Superior temporal gyrus (tissue), 1 donor: ENCODE measurements around the gene KLHL3.
A peak's percentile ranks its signal among the peaks of the same experiment; 100 is the strongest.

Source experiments
- DNase-seq: peaks from one replicate; pipeline ENCODE4 v3.0.0-alpha.2; 2016; ENCODE audit errors: extremely low spot score

KLHL3 gene

GRCh38 chr5:137743031-137743640, 7.2 kb upstream of the KLHL3 start:
- peak; percentile 83 for DNase-seq

GRCh38 chr5:137741718-137742117, 5.8 kb upstream of the KLHL3 start:
- no peak for DNase-seq

DNA sequence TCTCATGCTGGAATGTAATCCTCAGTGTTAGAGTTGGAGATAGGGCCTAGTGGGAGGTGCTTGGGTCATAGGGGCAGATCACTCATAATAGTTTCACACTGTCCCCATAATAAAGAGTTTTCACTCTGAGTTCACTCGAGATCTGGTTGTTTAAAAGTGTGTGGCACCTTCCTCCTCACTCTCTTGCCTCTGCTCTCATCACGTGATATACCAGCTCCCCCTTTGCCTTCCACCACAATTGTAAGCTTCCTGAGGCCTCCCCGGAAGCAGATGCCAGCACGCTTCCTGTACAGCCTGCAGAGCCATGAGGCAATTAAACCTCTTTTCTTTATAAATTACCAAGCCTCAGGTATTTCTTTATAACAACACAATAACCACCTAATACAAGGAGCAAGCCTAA, 3.8 kb upstream of the KLHL3 start:
- no peak for DNase-seq

DNA sequence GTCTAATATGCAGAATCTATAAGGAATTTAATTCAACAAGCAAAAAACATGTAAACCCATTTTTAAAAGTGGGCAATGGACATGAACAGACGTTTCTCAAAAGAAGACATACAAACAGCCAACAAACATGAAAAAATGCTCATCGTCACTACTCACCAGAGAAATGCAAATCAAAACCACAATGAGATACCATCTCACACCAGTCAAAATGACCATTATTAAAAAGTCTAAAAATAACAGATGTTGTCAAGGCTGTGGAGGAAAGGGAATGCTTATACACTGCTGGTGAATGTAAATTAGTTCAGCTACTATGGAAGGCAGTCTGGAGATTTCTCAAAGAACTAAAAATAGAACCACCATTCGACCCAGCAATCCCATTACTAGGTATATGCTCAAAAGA, 3.1 kb upstream of the KLHL3 start:
- no peak for DNase-seq

GRCh38 chr5:137737349-137738131, 1.7 kb upstream of the KLHL3 start:
- no peak for DNase-seq

GRCh38 chr5:137736496-137736895, 607 bp upstream of the KLHL3 start:
- DNase-seq, result no peak

- peak; percentile 36 for DNase-seq
These were observed 831 bp downstream of the KLHL3 start for GRCh38 chr5:137734962-137735554.

GRCh38 chr5:137734331-137734730, 1.6 kb downstream of the KLHL3 start:
- DNase-seq, result no peak

DNA sequence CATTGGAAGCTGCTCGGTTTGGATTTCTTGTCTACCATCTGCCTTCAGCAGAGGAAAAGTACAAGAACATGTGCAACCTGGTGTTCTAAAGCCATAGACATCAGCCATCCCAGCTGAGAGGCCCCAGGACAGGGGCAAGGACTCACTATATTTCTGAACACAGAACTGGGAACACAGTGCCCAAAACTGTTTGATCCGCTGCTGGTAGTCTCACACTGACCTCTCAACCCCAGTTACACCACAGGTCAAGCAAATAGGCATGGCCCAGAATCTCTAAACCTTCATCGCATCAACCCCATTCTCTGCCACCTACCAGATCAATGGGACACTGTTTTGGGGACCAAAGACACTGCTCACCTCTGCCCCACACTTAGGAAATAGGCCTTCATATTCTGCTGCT, 2.0 kb downstream of the KLHL3 start:
- no peak for DNase-seq

DNA sequence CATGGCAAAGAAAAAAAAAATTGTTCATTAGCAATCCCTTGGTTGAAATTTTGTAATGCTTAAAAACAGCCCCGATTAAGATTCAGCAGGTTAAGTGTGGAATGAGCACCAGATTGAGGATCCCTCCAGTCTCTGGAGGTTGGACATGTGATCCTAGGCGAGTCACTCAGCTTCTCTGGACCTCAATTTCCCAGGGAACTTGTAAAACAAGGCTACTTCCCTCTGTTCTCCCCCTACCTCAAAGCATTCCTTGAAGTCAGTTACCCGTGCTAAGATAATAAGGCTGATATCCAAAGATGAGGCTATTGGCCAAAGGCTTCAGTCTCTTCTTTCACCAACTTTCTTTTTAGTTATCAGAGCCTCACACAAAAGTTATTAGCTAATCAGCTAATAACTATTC, 2.9 kb downstream of the KLHL3 start:
- DNase-seq, result no peak

DNA sequence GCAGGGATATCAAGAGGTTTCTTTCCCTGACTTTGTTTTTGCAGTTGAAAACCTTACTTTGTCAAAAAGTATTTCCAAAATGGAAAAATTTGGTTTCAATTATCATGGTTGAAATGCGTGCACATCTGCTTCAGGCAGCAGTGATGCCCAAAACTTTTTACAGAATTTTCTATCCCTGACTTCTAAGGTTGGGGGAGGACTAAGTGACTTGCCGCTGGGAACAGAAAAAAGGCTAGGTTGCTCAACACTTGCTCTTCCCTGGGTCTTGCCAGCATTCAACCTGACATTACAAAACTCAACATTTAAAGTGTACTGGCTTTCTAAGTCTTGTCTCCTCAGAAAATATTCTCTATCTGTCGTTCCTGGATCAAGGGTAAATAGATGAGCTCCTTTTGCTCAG, 4.7 kb downstream of the KLHL3 start:
- no peak for DNase-seq

- no peak for DNase-seq
These were observed 5.6 kb downstream of the KLHL3 start for GRCh38 chr5:137730336-137730735.

DNA sequence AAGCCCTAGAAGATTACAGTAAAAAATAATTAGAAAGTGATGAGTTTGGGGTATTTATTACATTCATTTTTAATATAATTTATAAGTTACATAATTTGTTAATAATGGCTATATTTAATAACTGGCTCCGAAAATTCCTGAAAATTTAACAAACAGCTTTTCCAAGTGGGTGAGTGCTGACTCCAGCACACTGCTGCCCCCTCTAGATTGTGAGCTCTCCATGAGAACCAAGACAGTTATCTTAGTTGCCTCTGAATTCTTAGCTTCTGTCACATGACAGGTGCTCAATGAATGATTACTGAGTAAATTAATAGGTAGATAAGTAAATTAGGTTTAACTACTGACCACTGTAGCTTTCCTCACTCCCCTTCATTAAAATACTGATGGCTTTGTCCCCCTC, 7.8 kb downstream of the KLHL3 start:
- DNase-seq, result no peak

- no peak for DNase-seq
These were observed 8.3 kb downstream of the KLHL3 start for GRCh38 chr5:137727623-137728022.

DNA sequence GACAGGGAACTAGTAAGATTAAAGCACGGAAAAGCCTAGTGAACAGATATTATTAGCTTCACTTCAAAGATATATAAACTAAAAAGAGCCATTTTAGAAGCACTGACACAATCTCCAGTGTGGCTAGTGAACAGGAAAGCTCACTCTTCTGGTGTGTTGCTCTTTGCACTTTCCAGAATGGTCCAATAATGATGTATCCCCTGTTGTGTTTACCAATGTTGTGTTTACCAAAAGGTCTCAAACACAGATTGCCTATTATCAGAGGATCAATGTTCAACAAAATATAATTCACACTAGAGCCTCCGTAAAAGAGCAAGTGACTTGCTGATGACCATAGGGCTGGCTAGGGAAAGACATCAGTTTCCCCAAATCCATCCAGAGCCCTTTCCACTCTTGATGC, 11.6 kb downstream of the KLHL3 start:
- no peak for DNase-seq

GRCh38 chr5:137718611-137719010, 17.3 kb downstream of the KLHL3 start:
- DNase-seq, result no peak

- DNase-seq, result no peak
These were observed 19.6 kb downstream of the KLHL3 start for GRCh38 chr5:137716337-137716736.

DNA sequence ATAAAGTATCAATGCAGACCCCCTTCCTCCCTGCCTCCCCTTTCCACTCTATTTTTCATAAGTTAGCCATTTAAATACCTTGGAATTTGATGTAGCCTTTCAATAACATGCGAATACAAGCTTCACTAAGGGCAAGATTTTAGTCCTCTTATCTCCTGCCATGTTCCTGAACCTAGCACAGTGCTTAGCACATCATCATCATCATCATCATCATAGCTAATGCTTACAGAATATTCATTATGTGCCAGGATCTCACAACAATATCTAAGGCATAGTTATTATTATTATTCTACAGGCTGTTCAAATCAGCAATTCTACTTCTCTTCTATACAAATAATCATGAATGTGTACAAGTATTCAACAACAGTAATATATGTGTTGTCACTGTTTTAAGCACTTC, 20.4 kb downstream of the KLHL3 start:
- no peak for DNase-seq

DNA sequence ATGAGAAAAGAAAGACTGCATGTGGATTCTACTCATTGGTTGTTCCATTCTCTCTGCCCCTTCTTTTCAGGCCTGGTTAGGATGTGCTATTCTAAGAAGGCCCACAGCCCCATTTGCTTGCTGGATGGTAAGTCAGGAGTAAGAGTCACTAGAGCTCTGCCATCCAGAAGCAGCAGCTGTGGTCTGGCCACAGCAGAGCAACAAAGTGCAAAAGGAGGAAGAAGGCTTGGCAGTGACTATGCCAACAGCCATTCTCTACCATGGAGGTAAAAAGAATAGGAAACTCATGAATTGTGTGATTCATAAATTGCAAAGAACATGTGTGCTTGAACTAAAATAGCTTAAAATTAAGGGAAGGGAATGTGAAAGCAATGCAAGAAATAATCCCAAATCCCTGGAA, 20.9 kb downstream of the KLHL3 start:
- DNase-seq, result no peak

DNA sequence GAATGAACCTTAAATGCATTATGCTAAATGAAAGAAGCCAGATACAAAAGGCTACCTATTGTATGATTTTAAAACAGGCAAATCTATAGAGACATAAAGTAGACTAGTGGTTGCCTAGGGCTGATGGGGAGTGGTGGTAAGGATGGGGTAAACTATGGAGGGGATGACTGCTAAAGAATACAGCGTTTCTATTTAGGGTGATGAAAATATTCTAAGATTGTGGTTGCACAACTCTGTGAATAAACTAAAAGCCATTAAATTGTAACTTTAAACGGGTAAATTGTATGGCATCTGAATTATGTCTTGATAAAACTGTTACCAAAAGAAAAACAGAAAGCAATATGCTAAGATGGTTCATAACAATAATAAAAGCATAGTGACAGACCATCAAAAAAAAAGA, 21.4 kb downstream of the KLHL3 start:
- no peak for DNase-seq

DNA sequence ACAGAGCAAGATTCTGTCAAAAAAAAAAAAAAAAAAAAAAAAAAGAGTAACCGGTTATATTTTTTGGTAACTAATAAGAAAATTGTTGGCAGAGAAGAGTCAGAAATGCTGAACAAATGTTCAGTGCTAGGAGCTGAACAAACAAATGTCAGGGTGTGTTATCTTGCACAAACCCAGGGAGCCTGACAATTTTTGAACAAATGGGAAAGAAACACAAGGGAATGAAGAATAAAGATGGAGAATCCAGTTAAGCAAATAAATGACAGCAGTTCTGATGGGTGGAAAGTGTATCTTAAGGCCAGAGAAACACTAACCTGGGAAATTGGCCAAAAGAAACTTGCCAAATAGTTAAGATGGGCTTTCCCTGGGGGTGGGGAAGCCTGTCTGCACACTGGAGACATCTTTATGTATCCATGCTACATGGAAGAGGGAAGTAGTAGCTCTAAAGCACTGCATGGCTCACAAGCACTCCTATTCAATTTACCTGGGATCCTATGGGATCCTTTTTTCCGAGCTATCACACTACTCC, 23.7 kb downstream of the KLHL3 start:
- DNase-seq, result no peak

DNA sequence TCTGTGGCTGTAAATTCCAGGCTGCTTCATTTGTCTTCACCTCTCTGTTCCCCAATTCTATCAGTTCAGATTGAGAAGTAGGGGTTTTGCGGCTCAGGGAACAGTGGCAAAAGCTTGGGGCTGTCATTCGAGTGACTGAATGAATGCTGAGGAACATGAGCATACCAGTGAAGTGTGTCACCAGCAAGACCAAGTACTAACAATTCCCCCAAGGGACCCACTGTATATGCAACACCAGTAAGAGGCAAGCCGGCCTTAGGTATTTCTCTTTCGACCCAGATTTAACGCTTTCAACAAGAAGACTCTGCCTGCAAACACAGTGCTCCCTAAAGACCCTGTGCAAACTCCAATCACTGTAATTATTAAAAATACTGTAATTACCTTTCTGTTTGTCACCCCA, 25.8 kb downstream of the KLHL3 start:
- DNase-seq, result no peak
